Brain microvascular endothelial cell (primary cell): ENCODE measurements around the gene OR13C3.

ENCODE experiments used
- DNase-seq: peaks from one replicate; pipeline ENCODE4 v3.0.0-alpha.2; 2020
- H3K27ac ChIP-seq: fragments of 250-450 bp; sonication (Bioruptor Pico); 2 replicates; pipeline ENCODE4 v1.5.1; 2020; ENCODE audit warnings: mild to moderate bottlenecking, moderate library complexity
- H3K27me3 ChIP-seq: fragments of 250-450 bp; sonication (Bioruptor Pico); replicated peaks from 2 replicates; pipeline ENCODE4 v1.5.1; 2020; ENCODE audit warnings: mild to moderate bottlenecking
- H3K36me3 ChIP-seq: fragments of 250-450 bp; sonication (Bioruptor Pico); replicated peaks from 2 replicates; pipeline ENCODE4 v1.5.1; 2020; ENCODE audit warnings: mild to moderate bottlenecking
- H3K4me3 ChIP-seq: 2 replicates; pipeline ENCODE4 v1.5.1; 2011; ENCODE audit warnings: low read depth, mild to moderate bottlenecking, control low read depth, low read length, moderate library complexity
- CTCF ChIP-seq: IDR thresholded peaks from 2 replicates; pipeline ENCODE4 v1.5.1; 2011; ENCODE audit warnings: low read depth, mild to moderate bottlenecking, moderate library complexity, low read length, control low read depth, inconsistent platforms; ENCODE audit errors: missing control alignments
- in situ Hi-C: cut with HindIII; loops from 2 replicates; pipeline ENCODE4 v1.10.0; 2017; ENCODE audit warnings: low sequenced_read_pairs, low pct_ligation_motif_present

The OR13C3 gene

GRCh38 chr9:104564358-104564757, 27.7 kb upstream of the OR13C3 start:
- no peak overlapping the region for H3K27ac ChIP-seq
- H3K4me3 ChIP-seq: no peak overlapping the region
- H3K27me3 ChIP-seq: no peaks in the 10 kb centered on the region
- no peaks in the 10 kb centered on the region for H3K36me3 ChIP-seq
- DNase-seq: no peak
- in situ Hi-C loops: no loop called here
- no peak for TF ChIP-seq CTCF

- TF ChIP-seq CTCF: no peak
- no peaks in the 10 kb centered on the region for H3K36me3 ChIP-seq
- no peaks in the 10 kb centered on the region for H3K27me3 ChIP-seq
- no peak overlapping the region for H3K4me3 ChIP-seq
- in situ Hi-C loops: no loop called here
- no peak overlapping the region for H3K27ac ChIP-seq
- DNase-seq: no peak
Observed at GRCh38 chr9:104556830-104557634, 20.4 kb upstream of the OR13C3 start.

GRCh38 chr9:104555521-104555920, 18.9 kb upstream of the OR13C3 start:
- H3K27ac ChIP-seq: no peak overlapping the region
- no peak for TF ChIP-seq CTCF
- H3K4me3 ChIP-seq: no peak overlapping the region
- DNase-seq: no peak
- H3K36me3 ChIP-seq: no peaks in the 10 kb centered on the region
- in situ Hi-C loops: no loop called here
- no peaks in the 10 kb centered on the region for H3K27me3 ChIP-seq

- in situ Hi-C loops: no loop called here
- no peak overlapping the region for H3K27ac ChIP-seq
- TF ChIP-seq CTCF: no peak
- no peak overlapping the region for H3K4me3 ChIP-seq
- DNase-seq: peak; percentile 51
- no peaks in the 10 kb centered on the region for H3K36me3 ChIP-seq
- H3K27me3 ChIP-seq: no peaks in the 10 kb centered on the region
Observed at GRCh38 chr9:104553261-104553660, 16.6 kb upstream of the OR13C3 start.

- Histone ChIP-seq H3K27ac (no peak overlapping the region), H3K4me3 (no peak overlapping the region), H3K27me3 (no peaks in the 10 kb centered on the region), H3K36me3 (no peaks in the 10 kb centered on the region)
- no peak for DNase-seq
- TF ChIP-seq CTCF: no peak
- in situ Hi-C loops: no loop called here
Observed at GRCh38 chr9:104544644-104545043, 8.0 kb upstream of the OR13C3 start.

GRCh38 chr9:104539275-104539674, 2.6 kb upstream of the OR13C3 start:
- no peak for TF ChIP-seq CTCF
- Histone ChIP-seq H3K36me3 (no peaks in the 10 kb centered on the region), H3K27ac (no peak overlapping the region), H3K27me3 (no peaks in the 10 kb centered on the region), H3K4me3 (no peak overlapping the region)
- in situ Hi-C loops: no loop called here
- DNase-seq: no peak
